GM21619 (cell line): Measurements from ENCODE around the gene JUNB.

Experiments
- ATAC-seq: cut with Tn5 transposase; IDR thresholded peaks from one replicate; pipeline ENCODE4 v1.9.1; 2021; ENCODE audit not compliant: unreplicated experiment

Gene JUNB

DNA sequence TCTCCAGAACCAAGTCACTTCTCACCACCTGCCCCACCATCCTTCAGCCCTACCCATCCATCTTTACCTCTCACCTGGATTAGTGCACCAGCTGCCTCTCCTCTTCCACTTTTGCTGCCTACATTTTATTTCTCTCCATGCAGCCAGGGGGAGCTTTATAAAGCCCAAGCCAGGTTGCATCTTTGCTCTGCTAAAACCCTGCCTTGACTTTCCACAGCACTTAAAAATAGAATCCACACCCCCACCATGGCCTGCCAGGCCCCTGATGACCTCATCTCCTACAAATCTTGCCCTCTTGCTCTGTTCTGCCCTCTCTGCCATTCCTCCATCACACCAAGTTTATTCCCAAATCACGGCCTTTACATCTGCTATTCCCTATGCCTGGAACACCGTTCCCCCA lies 17.7 kb upstream of the JUNB start:
- no peak for ATAC-seq

DNA sequence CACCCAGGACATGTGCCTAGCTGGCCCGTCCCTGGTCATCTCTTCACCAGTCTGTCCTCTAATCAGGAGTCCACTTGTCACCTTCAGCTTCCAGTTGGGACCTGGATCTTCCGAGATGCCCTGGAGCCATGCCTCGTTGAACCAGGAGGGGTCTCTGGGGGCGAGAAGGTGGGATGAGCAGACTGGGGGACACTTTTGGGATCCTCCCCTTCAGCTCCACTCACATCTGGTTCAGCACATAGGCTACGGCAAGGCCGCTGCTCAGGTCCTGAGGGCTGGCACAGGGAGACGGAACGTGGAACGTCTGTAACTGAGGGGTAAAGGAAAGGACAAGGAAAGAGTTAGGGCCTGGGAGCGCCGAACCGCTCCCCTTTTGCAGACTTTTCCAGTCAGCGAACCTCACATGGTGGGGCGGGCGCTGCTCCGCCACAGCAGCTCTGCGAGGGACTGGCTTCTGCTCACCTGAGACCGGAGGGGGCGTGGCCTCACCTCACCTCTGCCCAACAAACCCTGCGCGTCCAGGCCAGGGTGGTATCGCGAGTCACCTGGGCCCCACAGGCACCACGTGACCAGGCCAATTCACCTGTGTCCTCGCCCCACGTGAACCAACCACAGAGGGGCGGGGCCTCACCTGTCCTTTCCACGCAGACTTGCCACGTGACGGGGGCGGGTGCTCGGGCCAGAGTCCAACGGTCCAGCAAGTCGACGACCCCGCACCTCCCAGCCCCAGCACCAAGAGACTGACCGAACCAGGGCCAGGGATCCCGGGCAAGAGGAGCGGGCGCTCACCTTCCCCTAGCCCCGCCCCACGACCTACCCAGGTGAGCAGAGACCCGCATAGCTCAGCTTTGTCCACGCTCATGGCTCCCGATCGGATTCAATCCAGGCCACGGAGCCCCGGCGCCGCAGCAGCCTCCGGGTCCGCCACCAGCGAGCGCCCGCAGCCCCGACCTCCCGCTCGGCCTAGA lies 16.4 kb upstream of the JUNB start, which contains the start of gene HOOK2:
Gene HOOK2, minus strand, starts transcription at position 965 of the 968 bp plus-strand sequence. Its CDS starts 103 bp downstream, at position 862.
- peak; percentile 3 for ATAC-seq

- no peak for ATAC-seq
Measured at GRCh38 chr19:12777217-12778016, 13.9 kb upstream of the JUNB start.

DNA sequence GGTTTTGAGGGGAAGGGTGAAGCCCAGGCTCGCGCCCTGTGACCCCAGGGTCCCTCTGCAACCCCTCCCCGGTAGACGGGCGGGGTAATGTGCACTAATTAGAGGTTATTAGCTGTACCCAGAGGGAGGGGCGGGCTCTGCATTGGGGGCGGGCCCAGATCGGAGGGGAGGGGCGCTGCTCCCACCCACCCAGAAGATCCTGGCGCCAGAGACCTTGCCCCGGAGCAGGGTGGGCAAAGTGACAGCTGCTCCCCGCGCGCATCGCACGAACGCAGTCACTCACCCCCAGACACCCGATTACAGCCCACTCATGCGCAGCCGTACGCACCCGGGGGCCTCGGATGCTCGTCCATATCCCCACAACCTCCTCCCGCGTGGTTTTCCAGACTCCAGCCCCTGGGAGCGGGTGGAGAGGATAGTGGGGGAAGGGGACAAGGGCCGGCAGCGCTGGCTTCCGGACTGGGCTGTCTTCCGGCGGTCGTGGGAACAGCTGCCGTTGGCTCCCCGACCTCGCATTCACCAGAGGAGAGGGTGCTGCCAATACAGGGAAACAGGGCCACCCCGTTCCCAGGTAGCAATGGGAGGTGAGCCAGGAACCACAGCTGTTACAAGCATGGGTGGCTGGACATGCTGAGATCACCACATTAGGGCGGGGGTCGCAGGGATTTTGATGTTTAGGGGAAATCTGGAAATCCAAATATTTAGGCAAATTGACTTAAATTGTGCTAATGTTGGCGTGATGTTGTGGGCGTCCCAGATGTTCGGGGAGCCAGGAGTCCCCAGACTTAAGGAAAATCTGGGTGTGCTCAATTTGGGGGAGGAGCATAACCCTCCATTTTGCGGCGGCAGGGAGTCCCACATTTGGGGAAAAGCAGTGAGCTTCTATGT lies 13.0 kb upstream of the JUNB start:
- ATAC-seq, result no peak

DNA sequence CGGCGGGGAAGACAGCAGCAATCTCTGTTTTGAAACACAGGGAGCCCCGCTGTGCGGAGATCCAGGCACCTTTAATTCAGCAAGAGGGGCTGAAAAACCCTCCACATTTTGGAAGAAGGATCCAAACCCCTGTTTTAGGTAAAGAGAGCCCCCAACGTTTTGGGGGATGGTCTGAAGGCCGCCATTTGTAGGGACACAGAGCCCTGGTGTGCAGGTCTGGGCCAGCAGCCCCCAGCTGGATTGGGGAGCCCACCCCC lies 12.5 kb upstream of the JUNB start:
- no peak for ATAC-seq

DNA sequence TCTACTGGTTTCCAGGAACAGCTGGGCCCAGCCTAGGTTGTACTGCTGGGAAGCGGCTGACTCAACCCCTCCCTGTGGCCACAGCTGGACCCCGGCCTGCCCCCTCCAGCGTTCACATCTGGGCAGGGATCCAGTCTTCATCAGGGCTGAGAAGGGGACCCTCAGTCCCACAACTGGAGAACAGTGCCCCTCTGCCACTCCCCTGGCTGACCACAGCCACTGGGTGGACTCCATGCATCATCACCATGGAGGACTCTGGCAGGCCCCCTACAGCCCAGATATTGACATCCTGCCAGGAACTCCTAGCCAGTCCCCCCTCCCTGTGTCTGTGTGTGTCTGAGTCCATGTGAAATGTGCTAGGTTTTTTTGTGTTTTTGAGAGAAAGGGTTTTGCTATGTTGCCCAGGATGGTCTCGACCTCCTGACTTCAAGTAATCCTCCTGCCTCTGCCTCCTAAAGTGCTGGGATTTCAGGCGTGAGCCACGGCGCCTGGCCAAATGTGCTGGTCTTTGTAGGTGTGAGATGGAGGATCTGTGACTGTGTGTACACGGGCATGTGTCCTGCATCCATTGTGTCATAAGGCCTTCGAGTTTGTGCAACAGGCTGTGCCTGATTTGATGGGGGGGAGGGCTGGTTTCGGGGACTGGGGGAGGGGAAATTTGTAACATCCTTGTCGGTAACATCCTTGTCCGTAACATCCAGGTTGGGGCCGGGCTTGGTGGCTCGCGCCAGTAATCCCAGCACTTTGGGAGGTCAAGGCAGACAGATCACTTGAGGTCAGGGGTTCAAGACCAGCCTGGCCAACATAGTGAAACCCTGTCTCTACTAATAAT lies 11.9 kb upstream of the JUNB start:
- ATAC-seq, result no peak

- no peak for ATAC-seq
Measured at GRCh38 chr19:12782174-12782423, 9.2 kb upstream of the JUNB start.

DNA sequence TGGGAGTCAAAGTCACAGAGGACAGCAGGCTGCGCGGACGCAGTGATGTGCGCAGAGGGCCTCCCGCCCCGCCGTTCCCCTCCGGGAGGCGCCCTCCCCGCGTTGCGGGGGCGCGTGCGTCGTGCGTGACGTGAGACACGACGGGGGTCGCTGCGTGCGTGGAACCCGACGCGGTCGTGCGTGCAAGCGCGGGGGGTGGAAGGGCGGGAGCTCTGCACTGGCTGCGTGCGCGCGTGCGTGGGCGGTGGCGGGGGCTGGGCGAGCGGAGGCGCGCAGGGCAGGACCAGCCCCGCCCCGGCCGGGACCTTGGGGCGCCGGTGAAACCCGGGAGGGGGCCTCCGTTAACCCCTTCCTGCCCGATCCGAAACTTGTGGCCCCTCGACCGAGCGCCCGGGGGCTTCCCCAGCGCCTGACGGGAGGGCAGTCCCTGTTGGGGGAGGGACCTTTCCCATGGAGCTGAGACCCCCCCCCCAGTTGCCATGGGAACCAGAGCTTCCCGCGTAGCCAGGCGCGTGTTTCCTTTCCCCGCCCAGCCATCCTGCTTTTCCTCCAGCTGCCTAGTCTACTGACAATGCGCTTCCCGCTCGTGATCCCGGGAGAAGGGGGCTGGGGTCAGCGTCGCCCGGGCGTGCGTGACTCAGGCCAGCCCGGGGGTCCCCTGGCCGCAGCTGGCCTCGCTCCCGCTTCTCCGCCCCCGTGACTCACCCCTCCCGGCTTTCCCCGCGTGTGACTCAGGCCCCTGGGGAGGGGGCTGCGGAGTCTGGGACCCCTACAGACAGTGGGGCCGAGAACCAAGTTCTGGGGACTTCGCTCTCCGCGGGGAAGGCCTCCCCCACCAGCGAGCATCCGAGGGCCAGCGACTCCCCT lies 8.6 kb upstream of the JUNB start:
- no peak for ATAC-seq

DNA sequence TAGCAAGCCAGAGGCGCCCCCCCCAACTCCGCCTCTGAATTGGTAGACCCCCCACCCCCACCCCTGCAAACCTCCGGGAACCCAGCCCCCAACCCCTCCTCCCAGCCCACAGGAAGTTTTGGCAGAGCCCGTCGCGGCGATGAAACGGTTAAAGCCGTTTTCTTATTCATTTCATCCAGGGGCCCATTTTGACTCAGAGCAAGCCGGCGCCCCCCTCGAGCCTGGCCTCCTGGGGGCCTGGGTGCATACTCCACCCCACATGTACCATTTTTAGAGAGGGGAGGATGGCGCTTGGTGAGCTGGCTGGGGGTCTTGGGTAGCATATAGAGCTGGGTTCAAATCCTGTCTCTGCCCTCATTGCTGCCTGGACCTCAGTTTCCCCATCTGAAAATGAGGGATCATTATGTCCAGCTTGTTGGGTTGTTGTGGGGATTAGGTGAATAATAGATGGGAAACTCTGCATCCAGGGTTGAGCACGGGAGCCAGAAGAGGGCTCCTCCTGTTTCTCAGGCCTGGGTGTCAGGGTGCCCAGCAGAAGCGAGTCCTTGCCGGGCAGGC lies 7.9 kb upstream of the JUNB start:
- ATAC-seq, result no peak

GRCh38 chr19:12783849-12784393 lies 7.4 kb upstream of the JUNB start:
- ATAC-seq, result no peak

- no peak for ATAC-seq
Measured at GRCh38 chr19:12784394-12784870, 6.9 kb upstream of the JUNB start.

DNA sequence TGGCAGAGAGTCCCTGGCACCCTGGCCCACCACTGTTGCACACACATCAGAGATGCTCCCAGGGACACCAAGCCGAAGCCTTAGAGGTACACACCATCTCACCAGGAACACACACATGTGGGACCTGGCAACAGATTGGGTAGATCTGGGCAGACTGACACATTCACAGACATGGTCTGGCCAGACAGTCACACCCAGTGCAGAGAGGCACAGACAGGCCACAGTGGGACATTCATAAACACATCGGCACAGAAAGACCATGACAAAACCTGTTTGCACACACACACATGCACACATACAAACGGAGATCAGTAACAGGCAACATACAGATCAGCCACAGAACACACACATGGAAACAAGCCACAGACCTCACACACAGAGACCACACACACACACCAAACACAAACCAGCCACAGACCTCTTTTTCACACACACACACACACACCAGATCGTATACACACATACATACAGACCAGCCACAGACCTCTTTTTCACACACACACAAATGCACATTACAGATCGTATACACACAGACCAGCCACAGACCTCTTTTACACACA lies 6.3 kb upstream of the JUNB start:
- no peak for ATAC-seq

GRCh38 chr19:12785431-12786031 lies 5.8 kb upstream of the JUNB start:
- ATAC-seq, result no peak

DNA sequence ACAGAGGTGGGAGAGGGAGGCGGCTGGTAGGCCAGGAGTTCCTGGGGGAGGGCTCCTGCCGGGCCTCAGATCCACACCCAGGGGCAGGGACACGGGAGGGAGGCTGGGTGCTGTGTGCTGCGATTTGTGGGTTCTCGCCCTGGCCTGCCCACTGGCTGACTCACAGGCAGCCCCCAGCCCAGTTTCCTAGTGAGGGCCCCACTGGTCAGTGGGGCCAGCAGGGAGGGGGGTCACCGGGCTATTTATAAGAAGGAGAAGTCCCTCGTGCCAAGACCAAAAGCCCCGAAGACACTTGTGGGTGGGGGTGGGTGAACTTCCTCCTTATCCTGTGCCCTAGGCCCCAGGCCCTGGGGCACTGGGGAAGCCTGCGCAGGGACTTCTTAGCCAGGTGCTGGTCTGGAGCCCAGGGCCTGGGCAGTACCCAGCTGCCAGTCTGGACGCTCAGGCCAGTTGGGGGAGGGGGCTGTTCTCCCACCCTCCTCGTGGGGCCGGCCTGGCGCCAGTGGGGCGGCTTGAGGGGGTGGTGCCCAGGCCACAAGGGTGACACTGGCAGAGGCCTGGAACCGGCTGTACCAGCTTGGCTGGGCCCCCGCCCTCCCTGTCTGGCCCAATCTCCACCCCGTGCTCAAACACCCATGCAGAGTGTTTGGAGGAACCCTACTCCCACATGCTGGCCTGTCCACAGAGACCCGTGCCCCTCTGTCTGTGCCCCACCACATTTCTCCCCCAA lies 5.0 kb upstream of the JUNB start:
- no peak for ATAC-seq

DNA sequence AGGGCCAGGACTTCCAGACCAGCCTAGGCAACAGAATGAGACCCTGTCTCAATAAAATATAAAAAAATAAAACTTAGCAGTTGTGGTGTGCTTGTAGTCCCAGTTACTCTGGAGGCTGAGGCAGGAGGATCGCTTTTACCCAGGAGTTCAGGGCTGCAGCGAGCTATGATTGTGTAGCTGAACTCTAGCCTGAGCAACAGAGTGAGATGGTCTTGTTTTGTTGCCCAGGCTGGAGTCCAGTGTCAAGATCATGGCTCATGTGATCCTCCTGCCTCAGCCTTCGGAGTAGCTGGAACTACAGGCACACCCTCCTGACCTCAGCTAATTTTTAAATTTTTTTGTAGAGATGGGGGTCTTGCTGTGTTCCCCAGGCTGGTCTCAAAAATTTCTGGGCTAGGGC lies 4.3 kb upstream of the JUNB start:
- ATAC-seq, result no peak

DNA sequence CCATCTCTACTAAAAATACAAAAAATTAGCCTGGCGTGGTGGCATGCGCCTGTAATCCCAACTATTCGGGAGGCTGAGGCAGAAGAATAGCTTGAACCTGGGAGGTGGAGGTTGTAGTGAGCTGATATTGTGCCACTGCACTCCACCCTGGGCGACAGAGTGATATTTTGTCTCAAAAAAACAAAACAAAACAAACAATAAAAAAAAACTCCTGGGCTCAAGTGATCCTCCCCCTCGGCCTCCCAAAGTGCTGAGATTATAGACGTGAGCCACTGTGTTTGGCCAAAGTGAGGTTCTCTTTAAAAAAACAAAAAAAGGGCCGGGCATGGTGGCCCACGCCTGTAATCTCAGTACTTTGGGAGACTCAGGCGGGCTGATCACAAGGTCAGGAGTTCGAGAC lies 3.8 kb upstream of the JUNB start:
- no peak for ATAC-seq

DNA sequence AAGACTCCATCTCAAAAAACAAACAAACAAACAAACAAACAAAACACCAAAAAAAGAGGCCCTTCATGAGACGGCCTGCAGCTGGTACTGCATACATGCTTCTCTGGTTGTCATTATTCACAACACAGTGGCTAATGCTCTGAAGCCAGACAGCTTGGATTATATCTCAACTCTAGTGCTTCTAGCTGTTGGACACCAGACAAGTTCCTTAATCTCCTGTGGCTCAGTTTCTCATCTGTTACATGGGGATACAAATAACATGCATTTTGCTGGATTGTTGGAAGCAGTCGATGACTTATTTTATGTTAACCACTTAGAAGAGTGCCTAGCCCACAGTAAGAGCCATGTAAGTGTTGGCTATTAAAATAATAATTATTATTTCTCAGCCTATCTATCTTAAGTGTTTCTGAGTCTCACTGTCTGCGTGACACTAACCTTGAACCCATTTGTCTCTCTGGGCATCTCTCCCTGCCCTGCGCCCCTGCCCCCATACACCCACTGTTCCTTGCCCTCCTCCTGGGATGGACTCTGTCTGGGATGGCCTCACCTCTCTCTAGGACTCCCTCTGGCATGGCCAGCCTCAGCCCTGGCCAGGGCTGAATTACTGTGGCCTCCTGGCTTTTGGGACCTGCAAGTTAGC lies 3.1 kb upstream of the JUNB start:
- no peak for ATAC-seq
